ENCODE results near the gene FAM20A.
"Not testable (repeated sequence)": the region's sequence is repeated elsewhere in the genome, so short reads cannot be mapped to it uniquely, and the experiment has no call there.

Gene FAM20A

GRCh38 chr17:68532826-68533225 is 68.3 kb downstream of the FAM20A start:
- no peak for DNase-seq (ENCODE audit: low read depth in 2 of 3, low spot score in 1 of 3)

GRCh38 chr17:68531252-68531651 is 69.9 kb downstream of the FAM20A start:
- DNase-seq (ENCODE audit: low read depth in 2 of 3, low spot score in 1 of 3) = no peak

- DNase-seq (ENCODE audit: low read depth in 2 of 3, low spot score in 1 of 3) = no peak
Observed at GRCh38 chr17:68527314-68527713, 73.9 kb downstream of the FAM20A start.

GRCh38 chr17:68526548-68526947 is 74.6 kb downstream of the FAM20A start:
- DNase-seq (ENCODE audit: low read depth in 2 of 3, low spot score in 1 of 3) = no peak

- DNase-seq (ENCODE audit: low read depth in 2 of 3, low spot score in 1 of 3) = no peak
Observed at GRCh38 chr17:68522266-68522665, 78.9 kb downstream of the FAM20A start.

GRCh38 chr17:68519911-68520310 is 81.3 kb downstream of the FAM20A start:
- DNase-seq (ENCODE audit: low read depth in 2 of 3, low spot score in 1 of 3) = no peak

- not testable (repeated sequence) for DNase-seq (ENCODE audit: low read depth in 2 of 3, low spot score in 1 of 3)
Observed at GRCh38 chr17:68519051-68519450, 82.1 kb downstream of the FAM20A start.

- no peak for DNase-seq (ENCODE audit: low read depth in 2 of 3, low spot score in 1 of 3)
Observed at GRCh38 chr17:68518063-68518815, 82.9 kb downstream of the FAM20A start.

GRCh38 chr17:68517605-68518004 is 83.6 kb downstream of the FAM20A start:
- DNase-seq (ENCODE audit: low read depth in 2 of 3, low spot score in 1 of 3) = not testable (repeated sequence)

GRCh38 chr17:68516732-68517131 is 84.4 kb downstream of the FAM20A start:
- DNase-seq (ENCODE audit: low read depth in 2 of 3, low spot score in 1 of 3) = no peak

- DNase-seq (ENCODE audit: low read depth in 2 of 3, low spot score in 1 of 3) = no peak
Observed at GRCh38 chr17:68514831-68515635, 86.1 kb downstream of the FAM20A start.

GRCh38 chr17:68513932-68514331 is 87.2 kb downstream of the FAM20A start:
- no peak for DNase-seq (ENCODE audit: low read depth in 2 of 3, low spot score in 1 of 3)

- no peak for DNase-seq (ENCODE audit: low read depth in 2 of 3, low spot score in 1 of 3)
Observed at GRCh38 chr17:68512960-68513474, 88.2 kb downstream of the FAM20A start.

GRCh38 chr17:68512247-68512959 is 88.8 kb downstream of the FAM20A start, which contains the start of gene PRKAR1A:
PRKAR1A (plus strand) TSS chr17:68512430; CDS start chr17:68515400, 2,970 bp downstream.
- peak; percentile 80 to 86 (median 82) for DNase-seq (ENCODE audit: low read depth in 2 of 3, low spot score in 1 of 3)

- peak; percentile 26 to 39 (median 34) for DNase-seq (ENCODE audit: low read depth in 2 of 3, low spot score in 1 of 3)
Observed at GRCh38 chr17:68511671-68512246, 89.4 kb downstream of the FAM20A start.

GRCh38 chr17:68511254-68511670 is 89.9 kb downstream of the FAM20A start:
- no peak for DNase-seq (ENCODE audit: low read depth in 2 of 3, low spot score in 1 of 3)

GRCh38 chr17:68509141-68510057 is 91.8 kb downstream of the FAM20A start:
- DNase-seq (ENCODE audit: low read depth in 2 of 3, low spot score in 1 of 3) = no peak

- DNase-seq (ENCODE audit: low read depth in 2 of 3, low spot score in 1 of 3) = no peak
Observed at GRCh38 chr17:68507576-68507975, 93.6 kb downstream of the FAM20A start.

GRCh38 chr17:68505951-68506350 is 95.2 kb downstream of the FAM20A start:
- DNase-seq (ENCODE audit: low read depth in 2 of 3, low spot score in 1 of 3) = no peak

GRCh38 chr17:68501074-68501473 is 100.1 kb downstream of the FAM20A start:
- no peak for DNase-seq (ENCODE audit: low read depth in 2 of 3, low spot score in 1 of 3)
